ENCODE data around the gene ARL4A. TPM values are rescaled to one million over a fixed set of nuclear protein-coding genes. Genes with fewer than 3 reads are reported as not detected.
"Not testable (repeated sequence)": the region's sequence is repeated elsewhere in the genome, so short reads cannot be mapped to it uniquely, and the experiment has no call there.

ARL4A gene
- total RNA-seq, 1 donor from 2014 or later: 14.3 TPM

GRCh38 chr7:12660423-12660822 is 27.0 kb upstream of the ARL4A start:
- DNase-seq; ATAC-seq; intact Hi-C loops (cut with micrococcal nuclease): not testable (repeated sequence)

- DNase-seq; intact Hi-C loops (cut with micrococcal nuclease); ATAC-seq: not testable (repeated sequence)
Observed at GRCh38 chr7:12660986-12661385, 26.4 kb upstream of the ARL4A start.

GRCh38 chr7:12661581-12661980 is 25.9 kb upstream of the ARL4A start:
- intact Hi-C loops (cut with micrococcal nuclease): no loop called here
- ATAC-seq: no peak
- no peak for DNase-seq

- intact Hi-C loops (cut with micrococcal nuclease): no loop called here
- ATAC-seq (peak; percentile 46), DNase-seq (no peak)
Observed at GRCh38 chr7:12670000-12670729, 17.3 kb upstream of the ARL4A start.

GRCh38 chr7:12670743-12671520 is 16.5 kb upstream of the ARL4A start:
- DNase-seq (no peak), ATAC-seq (no peak)
- intact Hi-C loops (cut with micrococcal nuclease): no loop called here

- DNase-seq; intact Hi-C loops (cut with micrococcal nuclease); ATAC-seq: not testable (repeated sequence)
Observed at GRCh38 chr7:12673436-12673835, 14.0 kb upstream of the ARL4A start.

GRCh38 chr7:12674053-12674452 is 13.4 kb upstream of the ARL4A start:
- ATAC-seq: no peak
- DNase-seq: no peak
- intact Hi-C loops (cut with micrococcal nuclease): no loop called here

GRCh38 chr7:12674861-12675260 is 12.6 kb upstream of the ARL4A start:
- ATAC-seq (peak; percentile 38), DNase-seq (no peak)
- intact Hi-C loops (cut with micrococcal nuclease): loop anchor here (5.0 kb wide), 1 partner anchor 357 kb away; no protein-coding TSS in a partner anchor

- ATAC-seq (no peak), DNase-seq (no peak)
- intact Hi-C loops (cut with micrococcal nuclease): loop anchor here (5.0 kb wide), 2 partner anchors 498 to 578 kb away; no protein-coding TSS in a partner anchor
Observed at GRCh38 chr7:12683678-12684585, 3.5 kb upstream of the ARL4A start.

- intact Hi-C loops (cut with micrococcal nuclease): loop anchor here (5.0 kb wide), 2 partner anchors 498 to 578 kb away; no protein-coding TSS in a partner anchor
- no peak for ATAC-seq
- no peak for DNase-seq
Observed at GRCh38 chr7:12684733-12685132, 2.7 kb upstream of the ARL4A start.

GRCh38 chr7:12685550-12685949 is 1.9 kb upstream of the ARL4A start:
- DNase-seq (no peak), ATAC-seq (no peak)
- intact Hi-C loops (cut with micrococcal nuclease): no loop called here

GRCh38 chr7:12686234-12686890 is 1.1 kb upstream of the ARL4A start:
- intact Hi-C loops (cut with micrococcal nuclease): no loop called here
- peak; percentile 88 for ATAC-seq
- peak; percentile 95 for DNase-seq

GRCh38 chr7:12687718-12688171 is 312 bp downstream of the ARL4A start:
- ATAC-seq (no peak), DNase-seq (no peak)
- intact Hi-C loops (cut with micrococcal nuclease): no loop called here

- DNase-seq; ATAC-seq; intact Hi-C loops (cut with micrococcal nuclease): not testable (repeated sequence)
Observed at GRCh38 chr7:12688485-12689170, 1.2 kb downstream of the ARL4A start.

GRCh38 chr7:12689451-12689850 is 2.0 kb downstream of the ARL4A start:
- DNase-seq: no peak
- intact Hi-C loops (cut with micrococcal nuclease): no loop called here
- ATAC-seq: no peak

- intact Hi-C loops (cut with micrococcal nuclease): no loop called here
- ATAC-seq (no peak), DNase-seq (no peak)
Observed at GRCh38 chr7:12690041-12690878, 2.8 kb downstream of the ARL4A start.

- ATAC-seq; intact Hi-C loops (cut with micrococcal nuclease): not testable (repeated sequence)
Observed at GRCh38 chr7:12691388-12691787, 4.0 kb downstream of the ARL4A start.

More at GRCh38 chr7:12691388-12691787, 4.0 kb downstream of the ARL4A start:
- not testable (repeated sequence) for DNase-seq

Measured in left ventricle myocardium superior (tissue), 1 donor.